Endothelial cell (in vitro differentiated cells): ENCODE results near the gene RELN. TPM values are rescaled to one million over a fixed set of nuclear protein-coding genes. Genes with fewer than 3 reads are reported as not detected.

Experiments used
- DNase-seq: peaks from one replicate; pipeline ENCODE4 v3.0.0; 2021; ENCODE audit warnings: low spot score
- H3K27ac Mint-ChIP-seq: one replicate; pipeline ENCODE4 v1.8.0; 2021; ENCODE audit warnings: mixed read lengths, inconsistent platforms; ENCODE audit not compliant: unreplicated experiment
- H3K27me3 Mint-ChIP-seq: one replicate; pipeline ENCODE4 v1.8.0; 2021; ENCODE audit warnings: mild to moderate bottlenecking, moderate library complexity, mixed read lengths, inconsistent platforms; ENCODE audit not compliant: unreplicated experiment
- H3K36me3 Mint-ChIP-seq: one replicate; pipeline ENCODE4 v1.8.0; 2021; ENCODE audit warnings: mild to moderate bottlenecking, low read depth, mixed read lengths, inconsistent platforms; ENCODE audit not compliant: unreplicated experiment
- H3K4me1 Mint-ChIP-seq: one replicate; pipeline ENCODE4 v1.8.0; 2021; ENCODE audit warnings: mild to moderate bottlenecking, mixed read lengths, inconsistent platforms; ENCODE audit not compliant: unreplicated experiment
- H3K4me3 Mint-ChIP-seq: one replicate; pipeline ENCODE4 v1.8.0; 2021; ENCODE audit warnings: mild to moderate bottlenecking, mixed read lengths, inconsistent platforms; ENCODE audit not compliant: unreplicated experiment
- H3K9me3 Mint-ChIP-seq: one replicate; pipeline ENCODE4 v1.8.0; 2021; ENCODE audit warnings: mixed read lengths, inconsistent platforms; ENCODE audit not compliant: unreplicated experiment
- total RNA-seq: library from RNA; stranded (reverse); fragmentation: NEBNext Ultra II Directional; extraction: Animal tissue kit (Norgen Biotek cat#: 25700); gene quantifications from one replicate; pipeline ENCODE4 v1.2.1, GENCODE V29; 2021; ENCODE audit not compliant: unreplicated experiment
- TF ChIP-seq, protein P1 (sequence below): fragments of 200-600 bp; sonication (generic); IDR thresholded peaks from one replicate; pipeline ENCODE4 v1.5.0; 2021; ENCODE audit warnings: antibody characterized with exemption; ENCODE audit not compliant: unreplicated experiment

RELN gene
- total RNA-seq, 1 donor from 2014 or later, result 2.3 TPM

GRCh38 chr7:103628742-103629141 is 360.7 kb downstream of the RELN start:
- H3K36me3 Mint-ChIP-seq, result no peaks in the 10 kb centered on the region
- no peak for DNase-seq
- no peaks in the 10 kb centered on the region for H3K9me3 Mint-ChIP-seq
- TF ChIP-seq, protein P1, sequence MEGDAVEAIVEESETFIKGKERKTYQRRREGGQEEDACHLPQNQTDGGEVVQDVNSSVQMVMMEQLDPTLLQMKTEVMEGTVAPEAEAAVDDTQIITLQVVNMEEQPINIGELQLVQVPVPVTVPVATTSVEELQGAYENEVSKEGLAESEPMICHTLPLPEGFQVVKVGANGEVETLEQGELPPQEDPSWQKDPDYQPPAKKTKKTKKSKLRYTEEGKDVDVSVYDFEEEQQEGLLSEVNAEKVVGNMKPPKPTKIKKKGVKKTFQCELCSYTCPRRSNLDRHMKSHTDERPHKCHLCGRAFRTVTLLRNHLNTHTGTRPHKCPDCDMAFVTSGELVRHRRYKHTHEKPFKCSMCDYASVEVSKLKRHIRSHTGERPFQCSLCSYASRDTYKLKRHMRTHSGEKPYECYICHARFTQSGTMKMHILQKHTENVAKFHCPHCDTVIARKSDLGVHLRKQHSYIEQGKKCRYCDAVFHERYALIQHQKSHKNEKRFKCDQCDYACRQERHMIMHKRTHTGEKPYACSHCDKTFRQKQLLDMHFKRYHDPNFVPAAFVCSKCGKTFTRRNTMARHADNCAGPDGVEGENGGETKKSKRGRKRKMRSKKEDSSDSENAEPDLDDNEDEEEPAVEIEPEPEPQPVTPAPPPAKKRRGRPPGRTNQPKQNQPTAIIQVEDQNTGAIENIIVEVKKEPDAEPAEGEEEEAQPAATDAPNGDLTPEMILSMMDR, result no peak
- H3K4me1 Mint-ChIP-seq, result no peaks in the 10 kb centered on the region
- no peak overlapping the region for H3K27ac Mint-ChIP-seq
- H3K27me3 Mint-ChIP-seq, result no peaks in the 10 kb centered on the region
- no peak overlapping the region for H3K4me3 Mint-ChIP-seq

GRCh38 chr7:103626776-103627175 is 362.7 kb downstream of the RELN start:
- TF ChIP-seq, protein P1, result no peak
- H3K36me3 Mint-ChIP-seq, result no peaks in the 10 kb centered on the region
- no peaks in the 10 kb centered on the region for H3K9me3 Mint-ChIP-seq
- no peaks in the 10 kb centered on the region for H3K4me1 Mint-ChIP-seq
- no peak overlapping the region for H3K27ac Mint-ChIP-seq
- H3K4me3 Mint-ChIP-seq, result no peak overlapping the region
- DNase-seq, result no peak
- H3K27me3 Mint-ChIP-seq, result peaks cover 2% of the 10 kb centered on the region

- Mint-ChIP-seq H3K9me3 (no peaks in the 10 kb centered on the region), H3K27me3 (peaks cover 2% of the 10 kb centered on the region)
Measured at GRCh38 chr7:103622274-103622673, 367.2 kb downstream of the RELN start.

GRCh38 chr7:103613655-103614642 is 375.5 kb downstream of the RELN start:
- no peaks in the 10 kb centered on the region for H3K36me3 Mint-ChIP-seq
- H3K4me1 Mint-ChIP-seq, result no peaks in the 10 kb centered on the region
- H3K4me3 Mint-ChIP-seq, result no peak overlapping the region
- DNase-seq, result no peak
- H3K9me3 Mint-ChIP-seq, result no peaks in the 10 kb centered on the region
- H3K27ac Mint-ChIP-seq, result no peak overlapping the region
- H3K27me3 Mint-ChIP-seq, result no peaks in the 10 kb centered on the region
- TF ChIP-seq, protein P1, result no peak

More at GRCh38 chr7:103622274-103622673, 367.2 kb downstream of the RELN start:
- no peak overlapping the region for H3K27ac Mint-ChIP-seq
- TF ChIP-seq, protein P1, result no peak
- no peaks in the 10 kb centered on the region for H3K4me1 Mint-ChIP-seq
- no peaks in the 10 kb centered on the region for H3K36me3 Mint-ChIP-seq
- no peak for DNase-seq
- no peak overlapping the region for H3K4me3 Mint-ChIP-seq

DNA sequence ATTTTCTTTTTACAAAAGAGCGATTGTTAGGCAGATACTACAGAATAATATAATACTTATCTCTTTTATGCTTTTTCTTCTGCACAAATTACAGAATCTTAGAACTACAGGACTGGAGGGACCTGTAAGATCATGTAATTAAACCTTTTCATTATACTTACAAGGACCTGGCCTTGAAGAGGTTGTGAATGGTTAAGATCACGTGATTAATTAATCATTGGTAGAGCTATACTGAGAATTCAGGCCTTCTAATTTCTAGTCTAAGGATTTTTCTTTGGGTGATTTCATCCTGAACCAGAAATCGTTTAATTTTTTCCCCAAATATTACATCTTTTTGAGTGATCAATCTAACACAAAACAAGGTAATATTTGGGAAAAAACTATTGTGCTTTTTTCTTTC is 379.7 kb downstream of the RELN start:
- H3K36me3 Mint-ChIP-seq, result no peaks in the 10 kb centered on the region
- no peaks in the 10 kb centered on the region for H3K27me3 Mint-ChIP-seq
- TF ChIP-seq, protein P1, result no peak
- no peak overlapping the region for H3K27ac Mint-ChIP-seq
- no peak for DNase-seq
- H3K9me3 Mint-ChIP-seq, result no peaks in the 10 kb centered on the region
- no peaks in the 10 kb centered on the region for H3K4me1 Mint-ChIP-seq
- no peak overlapping the region for H3K4me3 Mint-ChIP-seq
